ENCODE measurements around the gene PLXNA2.

Gene PLXNA2

GRCh38 chr1:208058267-208058666 lies 185.9 kb downstream of the PLXNA2 start:
- Histone ChIP-seq H3K9me3 (ENCODE audit: control insufficient read depth, insufficient read depth, low read depth, low read length) (no peaks in the 10 kb centered on the region), H3K27ac (ENCODE audit: low read depth, low read length) (no peak overlapping the region), H3K9ac (ENCODE audit: low read length) (no peak overlapping the region), H3K4me1 (ENCODE audit: control insufficient read depth, insufficient read depth, low read length) (peaks cover 21% of the 10 kb centered on the region; the same call in 1 of the 2 replicates), H3K36me3 (ENCODE audit: control insufficient read depth, insufficient read depth, low read length) (no peaks in the 10 kb centered on the region; the same call in 1 of the 2 replicates), H3K4me3 (ENCODE audit: low read depth, low read length) (no peak overlapping the region), H3K27me3 (ENCODE audit: control insufficient read depth, insufficient read depth, low read length) (no peaks in the 10 kb centered on the region)

- H3K9me3 ChIP-seq (ENCODE audit: control insufficient read depth, insufficient read depth, low read depth, low read length), result no peaks in the 10 kb centered on the region
- no peaks in the 10 kb centered on the region; the same call in 1 of the 2 replicates for H3K36me3 ChIP-seq (ENCODE audit: control insufficient read depth, insufficient read depth, low read length)
- H3K27me3 ChIP-seq (ENCODE audit: control insufficient read depth, insufficient read depth, low read length), result no peaks in the 10 kb centered on the region
- H3K9ac ChIP-seq (ENCODE audit: low read length), result no peak overlapping the region
- H3K27ac ChIP-seq (ENCODE audit: low read depth, low read length), result no peak overlapping the region
- H3K4me1 ChIP-seq (ENCODE audit: control insufficient read depth, insufficient read depth, low read length), result peaks cover 28% of the 10 kb centered on the region; the same call in 1 of the 2 replicates
- no peak overlapping the region for H3K4me3 ChIP-seq (ENCODE audit: low read depth, low read length)
These were observed 187.1 kb downstream of the PLXNA2 start for GRCh38 chr1:208057056-208057455.

- no peaks in the 10 kb centered on the region for H3K27me3 ChIP-seq (ENCODE audit: control insufficient read depth, insufficient read depth, low read length)
- H3K4me3 ChIP-seq (ENCODE audit: low read depth, low read length), result no peak overlapping the region
- H3K36me3 ChIP-seq (ENCODE audit: control insufficient read depth, insufficient read depth, low read length), result no peaks in the 10 kb centered on the region; the same call in 1 of the 2 replicates
- no peak overlapping the region for H3K27ac ChIP-seq (ENCODE audit: low read depth, low read length)
- H3K9me3 ChIP-seq (ENCODE audit: control insufficient read depth, insufficient read depth, low read depth, low read length), result no peaks in the 10 kb centered on the region
- no peak overlapping the region for H3K9ac ChIP-seq (ENCODE audit: low read length)
- peaks cover 28% of the 10 kb centered on the region; the same call in 1 of the 2 replicates for H3K4me1 ChIP-seq (ENCODE audit: control insufficient read depth, insufficient read depth, low read length)
These were observed 188.6 kb downstream of the PLXNA2 start for GRCh38 chr1:208055535-208055934.

GRCh38 chr1:208054911-208055379 lies 189.2 kb downstream of the PLXNA2 start:
- no peaks in the 10 kb centered on the region; the same call in 1 of the 2 replicates for H3K36me3 ChIP-seq (ENCODE audit: control insufficient read depth, insufficient read depth, low read length)

GRCh38 chr1:208054485-208054884 lies 189.7 kb downstream of the PLXNA2 start:
- Histone ChIP-seq H3K36me3 (ENCODE audit: control insufficient read depth, insufficient read depth, low read length) (no peaks in the 10 kb centered on the region; the same call in 1 of the 2 replicates), H3K9ac (ENCODE audit: low read length) (no peak overlapping the region), H3K4me1 (ENCODE audit: control insufficient read depth, insufficient read depth, low read length) (peaks cover 20% of the 10 kb centered on the region; the same call in 1 of the 2 replicates), H3K4me3 (ENCODE audit: low read depth, low read length) (no peak overlapping the region), H3K27me3 (ENCODE audit: control insufficient read depth, insufficient read depth, low read length) (no peaks in the 10 kb centered on the region), H3K27ac (ENCODE audit: low read depth, low read length) (no peak overlapping the region), H3K9me3 (ENCODE audit: control insufficient read depth, insufficient read depth, low read depth, low read length) (no peaks in the 10 kb centered on the region)

More at GRCh38 chr1:208054911-208055379, 189.2 kb downstream of the PLXNA2 start:
- Histone ChIP-seq H3K4me1 (ENCODE audit: control insufficient read depth, insufficient read depth, low read length) (peaks cover 24% of the 10 kb centered on the region; the same call in 1 of the 2 replicates), H3K9ac (ENCODE audit: low read length) (no peak overlapping the region), H3K27me3 (ENCODE audit: control insufficient read depth, insufficient read depth, low read length) (no peaks in the 10 kb centered on the region), H3K27ac (ENCODE audit: low read depth, low read length) (no peak overlapping the region), H3K4me3 (ENCODE audit: low read depth, low read length) (no peak overlapping the region), H3K9me3 (ENCODE audit: control insufficient read depth, insufficient read depth, low read depth, low read length) (no peaks in the 10 kb centered on the region)

- no peak overlapping the region for H3K9ac ChIP-seq (ENCODE audit: low read length)
- no peak overlapping the region for H3K27ac ChIP-seq (ENCODE audit: low read depth, low read length)
- H3K4me1 ChIP-seq (ENCODE audit: control insufficient read depth, insufficient read depth, low read length), result peaks cover 15% of the 10 kb centered on the region; the same call in 1 of the 2 replicates
- H3K27me3 ChIP-seq (ENCODE audit: control insufficient read depth, insufficient read depth, low read length), result no peaks in the 10 kb centered on the region
- H3K4me3 ChIP-seq (ENCODE audit: low read depth, low read length), result no peak overlapping the region
- H3K36me3 ChIP-seq (ENCODE audit: control insufficient read depth, insufficient read depth, low read length), result no peaks in the 10 kb centered on the region; the same call in 1 of the 2 replicates
- no peaks in the 10 kb centered on the region for H3K9me3 ChIP-seq (ENCODE audit: control insufficient read depth, insufficient read depth, low read depth, low read length)
These were observed 190.5 kb downstream of the PLXNA2 start for GRCh38 chr1:208053661-208054060.

GRCh38 chr1:208052926-208053407 lies 191.2 kb downstream of the PLXNA2 start:
- Histone ChIP-seq H3K36me3 (ENCODE audit: control insufficient read depth, insufficient read depth, low read length) (no peaks in the 10 kb centered on the region; the same call in 1 of the 2 replicates), H3K9ac (ENCODE audit: low read length) (no peak overlapping the region), H3K4me3 (ENCODE audit: low read depth, low read length) (no peak overlapping the region), H3K27ac (ENCODE audit: low read depth, low read length) (no peak overlapping the region), H3K4me1 (ENCODE audit: control insufficient read depth, insufficient read depth, low read length) (peaks cover 9% of the 10 kb centered on the region; the same call in 1 of the 2 replicates), H3K27me3 (ENCODE audit: control insufficient read depth, insufficient read depth, low read length) (no peaks in the 10 kb centered on the region), H3K9me3 (ENCODE audit: control insufficient read depth, insufficient read depth, low read depth, low read length) (no peaks in the 10 kb centered on the region)

GRCh38 chr1:208052135-208052534 lies 192.0 kb downstream of the PLXNA2 start:
- Histone ChIP-seq H3K27ac (ENCODE audit: low read depth, low read length) (no peak overlapping the region), H3K4me1 (ENCODE audit: control insufficient read depth, insufficient read depth, low read length) (peaks cover 7% of the 10 kb centered on the region; the same call in 1 of the 2 replicates), H3K9me3 (ENCODE audit: control insufficient read depth, insufficient read depth, low read depth, low read length) (no peaks in the 10 kb centered on the region), H3K36me3 (ENCODE audit: control insufficient read depth, insufficient read depth, low read length) (no peaks in the 10 kb centered on the region; the same call in 1 of the 2 replicates), H3K4me3 (ENCODE audit: low read depth, low read length) (no peak overlapping the region), H3K27me3 (ENCODE audit: control insufficient read depth, insufficient read depth, low read length) (no peaks in the 10 kb centered on the region), H3K9ac (ENCODE audit: low read length) (no peak overlapping the region)

- Histone ChIP-seq H3K4me3 (ENCODE audit: low read depth, low read length) (no peak overlapping the region), H3K9me3 (ENCODE audit: control insufficient read depth, insufficient read depth, low read depth, low read length) (no peaks in the 10 kb centered on the region), H3K36me3 (ENCODE audit: control insufficient read depth, insufficient read depth, low read length) (no peaks in the 10 kb centered on the region; the same call in 1 of the 2 replicates), H3K27me3 (ENCODE audit: control insufficient read depth, insufficient read depth, low read length) (no peaks in the 10 kb centered on the region), H3K27ac (ENCODE audit: low read depth, low read length) (no peak overlapping the region), H3K4me1 (ENCODE audit: control insufficient read depth, insufficient read depth, low read length) (peaks cover 7% of the 10 kb centered on the region; the same call in 1 of the 2 replicates), H3K9ac (ENCODE audit: low read length) (no peak overlapping the region)
These were observed 192.5 kb downstream of the PLXNA2 start for GRCh38 chr1:208051651-208052050.

GRCh38 chr1:208048904-208049303 lies 195.3 kb downstream of the PLXNA2 start:
- H3K36me3 ChIP-seq (ENCODE audit: control insufficient read depth, insufficient read depth, low read length), result no peaks in the 10 kb centered on the region; the same call in 1 of the 2 replicates
- no peak overlapping the region for H3K4me3 ChIP-seq (ENCODE audit: low read depth, low read length)
- no peaks in the 10 kb centered on the region for H3K9me3 ChIP-seq (ENCODE audit: control insufficient read depth, insufficient read depth, low read depth, low read length)
- H3K27me3 ChIP-seq (ENCODE audit: control insufficient read depth, insufficient read depth, low read length), result no peaks in the 10 kb centered on the region
- H3K27ac ChIP-seq (ENCODE audit: low read depth, low read length), result no peak overlapping the region
- no peak overlapping the region for H3K9ac ChIP-seq (ENCODE audit: low read length)
- H3K4me1 ChIP-seq (ENCODE audit: control insufficient read depth, insufficient read depth, low read length), result peaks cover 7% of the 10 kb centered on the region; the same call in 1 of the 2 replicates

- no peaks in the 10 kb centered on the region; the same call in 1 of the 2 replicates for H3K36me3 ChIP-seq (ENCODE audit: control insufficient read depth, insufficient read depth, low read length)
- no peak overlapping the region for H3K4me3 ChIP-seq (ENCODE audit: low read depth, low read length)
- no peaks in the 10 kb centered on the region for H3K9me3 ChIP-seq (ENCODE audit: control insufficient read depth, insufficient read depth, low read depth, low read length)
- no peak overlapping the region for H3K27ac ChIP-seq (ENCODE audit: low read depth, low read length)
- no peaks in the 10 kb centered on the region for H3K27me3 ChIP-seq (ENCODE audit: control insufficient read depth, insufficient read depth, low read length)
- H3K9ac ChIP-seq (ENCODE audit: low read length), result no peak overlapping the region
- H3K4me1 ChIP-seq (ENCODE audit: control insufficient read depth, insufficient read depth, low read length), result peaks cover 7% of the 10 kb centered on the region; the same call in 1 of the 2 replicates
These were observed 196.2 kb downstream of the PLXNA2 start for GRCh38 chr1:208047975-208048374.

Measured in HUES6 (cell line).